B cell (primary cell): ENCODE measurements around the gene STX12. TPM values are rescaled to one million over a fixed set of nuclear protein-coding genes. Genes with fewer than 3 reads are reported as not detected.

Source experiments
- ATAC-seq: fragments of 200-7000 bp; cut with Tn5 transposase; one replicate; pipeline ENCODE4 v1.10.0; 2021; ENCODE audit warnings: low read depth, mild to moderate bottlenecking, moderate number of reproducible peaks, moderate library complexity
- CTCF ChIA-PET: fragments of 350-600 bp; sonication (Branson Sonifier 250); formaldehyde crosslinking; loops from one replicate; lab custom pipeline; 2021; ENCODE audit warnings: antibody characterized with exemption, inconsistent platforms; lab: Charles Lee
- POLR2A ChIA-PET: fragments of 350-600 bp; sonication (Branson Sonifier 250); formaldehyde crosslinking; loops from one replicate; lab custom pipeline; 2021; ENCODE audit warnings: antibody characterized with exemption; lab: Charles Lee
- DNase-seq: peaks from one replicate; pipeline ENCODE4 v3.0.0; 2013
- H2AFZ ChIP-seq: 2 replicates; pipeline ENCODE4 v1.6.1; 2012; ENCODE audit warnings: mild to moderate bottlenecking, low read depth, low read length; ENCODE audit not compliant: insufficient read depth, poor library complexity, severe bottlenecking
- H3K27ac ChIP-seq, 2 donors: 1 replicate in 1 of 2; 2 replicates in 1 of 2; pipeline ENCODE4 v1.5.1; 2012 to 2013; ENCODE audit warnings: low read length in 2 of 2, mild to moderate bottlenecking in 2 of 2, moderate library complexity in 1 of 2
- H3K27me3 ChIP-seq, 4 experiments: fragments of 200-600 bp in 1 of 4; sonication (generic) in 1 of 4; replicated peaks in 1 of 4; 1 replicate in 2 of 4; 2 replicates in 2 of 4; pipeline versions ENCODE4 v1.6.1 to v1.7.0; 2013 to 2016; ENCODE audit warnings: low read length in 3 of 4, mild to moderate bottlenecking in 2 of 4, mixed read lengths in 1 of 4, moderate library complexity in 1 of 4; ENCODE audit not compliant: insufficient read depth in 4 of 4, control insufficient read depth in 3 of 4; ENCODE audit errors: control extremely low read depth in 1 of 4
- H3K36me3 ChIP-seq, 2 experiments: replicated peaks in 1 of 2; 1 replicate in 1 of 2; 2 replicates in 1 of 2; pipeline versions ENCODE4 v1.6.1 to v1.7.1; 2013; ENCODE audit warnings: low read length in 1 of 2; ENCODE audit not compliant: insufficient read depth in 2 of 2, control insufficient read depth in 1 of 2; ENCODE audit errors: control extremely low read depth in 1 of 2, extremely low read depth in 1 of 2
- H3K4me1 ChIP-seq, 2 donors: fragments of 200-600 bp in 1 of 2; sonication (generic) in 1 of 2; 1 replicate in 1 of 2; 2 replicates in 1 of 2; pipeline versions ENCODE4 v1.5.1 to v1.6.1; 2013 to 2017; ENCODE audit warnings: low read length in 2 of 2; ENCODE audit not compliant: control insufficient read depth in 2 of 2, insufficient read depth in 2 of 2
- H3K4me2 ChIP-seq: replicated peaks from 2 replicates; pipeline ENCODE3; 2012; ENCODE audit warnings: mild to moderate bottlenecking, low read depth, low read length; ENCODE audit not compliant: poor library complexity, severe bottlenecking
- H3K4me3 ChIP-seq, 5 experiments: fragments of 200-600 bp in 1 of 5; sonication (generic) in 1 of 5; 1 replicate in 3 of 5; 2 replicates in 2 of 5; pipeline versions ENCODE4 v1.5.1 to v1.7.0; 2011 to 2016; ENCODE audit warnings: low read length in 4 of 5, mild to moderate bottlenecking in 4 of 5, low read depth in 2 of 5, control low read depth in 1 of 5, moderate library complexity in 1 of 5; ENCODE audit not compliant: insufficient read depth in 1 of 5; ENCODE audit errors: control extremely low read depth in 1 of 5, extremely low read depth in 1 of 5
- H3K79me2 ChIP-seq: fragments of 200-600 bp; sonication (generic); one replicate; pipeline ENCODE4 v1.6.0; 2016; ENCODE audit warnings: low read length; ENCODE audit not compliant: control insufficient read depth, insufficient read depth
- H3K9ac ChIP-seq: fragments of 200-600 bp; sonication (generic); 2 replicates; pipeline ENCODE4 v1.6.1; 2017; ENCODE audit warnings: mild to moderate bottlenecking, low read length, moderate library complexity
- H3K9me3 ChIP-seq, 3 donors: one replicate each; pipeline versions ENCODE4 v1.6.1 to v1.7.1; 2013; ENCODE audit warnings: low read length in 2 of 3; ENCODE audit not compliant: control insufficient read depth in 2 of 3, insufficient read depth in 1 of 3; ENCODE audit errors: control extremely low read depth in 1 of 3
- H4K20me1 ChIP-seq: 2 replicates; pipeline ENCODE4 v1.6.0; 2012; ENCODE audit warnings: mild to moderate bottlenecking, low read length; ENCODE audit not compliant: insufficient read depth, control insufficient read depth, poor library complexity, severe bottlenecking
- H3K27ac Mint-ChIP-seq: one replicate; pipeline ENCODE4 v1.8.0; 2021; ENCODE audit warnings: mixed read lengths
- H3K27me3 Mint-ChIP-seq: one replicate; pipeline ENCODE4 v1.8.0; 2021; ENCODE audit warnings: mixed read lengths
- H3K4me1 Mint-ChIP-seq: one replicate; pipeline ENCODE4 v1.8.0; 2021; ENCODE audit warnings: mixed read lengths
- H3K4me3 Mint-ChIP-seq: one replicate; pipeline ENCODE4 v1.8.0; 2021; ENCODE audit warnings: mixed read lengths
- H3K9me3 Mint-ChIP-seq: one replicate; pipeline ENCODE4 v1.8.0; 2022; ENCODE audit warnings: mixed read lengths; ENCODE audit not compliant: insufficient read depth
- EZH2 ChIP-seq: IDR thresholded peaks from 2 replicates; pipeline ENCODE4 v1.6.1; 2012; ENCODE audit warnings: borderline replicate concordance, low read depth, mild to moderate bottlenecking, moderate library complexity, low read length; ENCODE audit not compliant: insufficient read depth, poor library complexity, severe bottlenecking
- WGBS: methylation state at CpG from one replicate; pipeline ENCODE4 v1.1.5; 2013; ENCODE audit warnings: missing lambda C conversion rate; ENCODE audit not compliant: insufficient coverage; 5-methylcytosine and 5-hydroxymethylcytosine counted together
- intact Hi-C: fragments of 100-400 bp; cut with micrococcal nuclease; formaldehyde crosslinking; loops from one replicate; pipeline ENCODE4 v1.10.0; 2022
- polyA plus RNA-seq: library from polyadenylated mRNA; depleted of rRNA; stranded (reverse); fragments of >200 nt; gene quantifications from 2 replicates; pipeline ENCODE4 v1.2.3, GENCODE V29; 2012
- total RNA-seq, 2 donors: library from RNA; stranded (reverse); fragments of 120-200 nt in 1 of 2; gene quantifications; 1 replicate in 1 of 2; 2 replicates in 1 of 2; pipeline versions ENCODE4 v1.2.3 to v1.2.4, GENCODE V29; 2013 to 2022
- TF ChIP-seq, protein P1 (sequence below): fragments of 200-600 bp; IDR thresholded peaks from one replicate; pipeline ENCODE4 v1.8.0; 2022; ENCODE audit warnings: antibody characterized with exemption, mild to moderate bottlenecking

Gene STX12
- total and polyA plus RNA-seq, 2 donors (not counting 1 experiment from before 2014, with no cell fraction given) = 20.5 to 36.4 TPM

DNA sequence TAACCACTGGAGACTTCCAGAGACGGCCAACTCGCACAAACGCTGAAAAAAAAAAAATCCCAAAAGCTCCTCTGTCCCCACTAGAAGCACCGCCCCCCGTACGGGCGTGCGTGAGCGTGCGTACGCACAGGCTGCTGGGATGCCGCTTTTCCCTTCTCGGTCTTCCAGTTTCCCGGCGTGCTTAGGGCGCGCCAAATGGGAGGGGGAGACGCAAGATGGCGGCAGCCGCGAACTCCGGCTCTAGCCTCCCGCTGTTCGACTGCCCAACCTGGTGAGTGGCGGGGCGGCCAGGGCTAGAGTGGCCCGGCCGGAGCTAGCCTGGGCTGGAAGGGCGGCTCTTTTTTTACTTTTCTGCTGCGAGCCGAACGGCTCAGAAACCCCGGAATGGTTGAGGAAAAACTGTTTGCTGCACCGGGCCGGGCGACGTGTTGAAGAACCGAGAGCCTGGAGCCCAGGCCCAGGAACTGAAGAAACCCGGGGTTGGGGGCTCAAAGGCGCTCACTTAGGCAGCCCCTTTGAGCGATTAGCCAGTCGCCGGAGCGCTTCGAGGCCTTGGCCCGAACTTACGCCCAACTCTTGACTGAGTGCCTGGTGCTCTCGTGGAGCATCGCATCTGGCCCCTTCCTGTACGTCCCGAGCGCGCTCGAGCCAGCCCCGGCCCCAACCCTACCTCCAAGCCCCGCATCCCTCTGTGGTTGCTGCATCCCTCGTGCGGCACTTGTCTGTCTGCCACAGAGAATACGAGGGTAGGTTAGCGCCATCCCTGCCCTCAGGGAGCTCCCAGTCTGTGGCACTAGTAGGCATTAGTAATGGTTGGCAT, 57.8 kb downstream of the STX12 start, which contains the start of gene PPP1R8:
PPP1R8 (plus strand) TSS at position 162 of the 820 bp plus-strand sequence; CDS start at position 216, 54 bp downstream.
- intact Hi-C loops = loop anchor here (1.0 to 10.0 kb wide), 4 partner anchors 58 to 404 kb away; partner anchors contain the start of genes ATP5IF1, DNAJC8, EYA3 and FAM76A
- Histone ChIP-seq H2AFZ (peak within 1 kb of the TSS; percentile 100), H3K79me2 (peaks cover 61% of the 10 kb centered on the region), H3K9me3 (no peaks in the 10 kb centered on the region), H3K4me3 (peak within 1 kb of the TSS; percentile 74 to 98 (median 90)), H3K4me2 (peak within 1 kb of the TSS; percentile 95), H3K9ac (peak within 1 kb of the TSS; percentile 98), H3K36me3 (peaks cover 0 to 25% of the 10 kb centered on the region in 2 experiments), H3K4me1 (peaks cover 12 to 17% of the 10 kb centered on the region in 2 donors), H4K20me1 (peaks cover under 1% of the 10 kb centered on the region), H3K27me3 (no peaks in the 10 kb centered on the region), H3K27ac (peak within 1 kb of the TSS; percentile 55 to 88)
- Mint-ChIP-seq H3K4me3 (peak within 1 kb of the TSS; percentile 94), H3K27me3 (no peaks in the 10 kb centered on the region), H3K9me3 (no peaks in the 10 kb centered on the region), H3K27ac (peak within 1 kb of the TSS; percentile 93), H3K4me1 (peaks cover 23% of the 10 kb centered on the region)
- under 1% methylated on average over 60 of the region's 60 CpGs for WGBS
- peak; percentile 92 for DNase-seq
- peak; percentile 99 for ATAC-seq
- POLR2A ChIA-PET = interaction anchor here (0.6 to 1.5 kb wide), 5 partner anchors 58 to 498 kb away, joined by 3 to 12 read pairs (median 3); partner anchors contain the start of genes FAM76A, MED18 and STX12
- no peak for TF ChIP-seq EZH2
- TF ChIP-seq, protein P1, sequence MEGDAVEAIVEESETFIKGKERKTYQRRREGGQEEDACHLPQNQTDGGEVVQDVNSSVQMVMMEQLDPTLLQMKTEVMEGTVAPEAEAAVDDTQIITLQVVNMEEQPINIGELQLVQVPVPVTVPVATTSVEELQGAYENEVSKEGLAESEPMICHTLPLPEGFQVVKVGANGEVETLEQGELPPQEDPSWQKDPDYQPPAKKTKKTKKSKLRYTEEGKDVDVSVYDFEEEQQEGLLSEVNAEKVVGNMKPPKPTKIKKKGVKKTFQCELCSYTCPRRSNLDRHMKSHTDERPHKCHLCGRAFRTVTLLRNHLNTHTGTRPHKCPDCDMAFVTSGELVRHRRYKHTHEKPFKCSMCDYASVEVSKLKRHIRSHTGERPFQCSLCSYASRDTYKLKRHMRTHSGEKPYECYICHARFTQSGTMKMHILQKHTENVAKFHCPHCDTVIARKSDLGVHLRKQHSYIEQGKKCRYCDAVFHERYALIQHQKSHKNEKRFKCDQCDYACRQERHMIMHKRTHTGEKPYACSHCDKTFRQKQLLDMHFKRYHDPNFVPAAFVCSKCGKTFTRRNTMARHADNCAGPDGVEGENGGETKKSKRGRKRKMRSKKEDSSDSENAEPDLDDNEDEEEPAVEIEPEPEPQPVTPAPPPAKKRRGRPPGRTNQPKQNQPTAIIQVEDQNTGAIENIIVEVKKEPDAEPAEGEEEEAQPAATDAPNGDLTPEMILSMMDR = no peak
- CTCF ChIA-PET = interaction anchor here (0.7 to 1.8 kb wide), 7 partner anchors 9 to 930 kb away, joined by 3 to 6 read pairs (median 4); partner anchors contain the start of genes GPATCH3 and WDTC1
